CD1c-positive myeloid dendritic cell (primary cell): ENCODE data around the gene TDRD1.

Experiments used
- DNase-seq: peaks from one replicate; pipeline ENCODE4 v3.0.0-alpha.2; 2016; ENCODE audit errors: extremely low spot score

Gene TDRD1

GRCh38 chr10:114232561-114233176, 53.5 kb downstream of the TDRD1 start:
- no peak for DNase-seq

GRCh38 chr10:114233482-114233881, 54.3 kb downstream of the TDRD1 start:
- DNase-seq = no peak

GRCh38 chr10:114234132-114234531, 55.0 kb downstream of the TDRD1 start:
- no peak for DNase-seq

- no peak for DNase-seq
Measured at GRCh38 chr10:114239117-114239993, 60.2 kb downstream of the TDRD1 start, which contains the start of gene VWA2. Gene VWA2 (plus strand): TSS chr10:114239254. CDS start chr10:114248714, 9,460 bp downstream.

- no peak for DNase-seq
Measured at GRCh38 chr10:114239994-114240345, 60.8 kb downstream of the TDRD1 start.

GRCh38 chr10:114242235-114242634, 63.1 kb downstream of the TDRD1 start:
- DNase-seq = no peak

GRCh38 chr10:114243661-114244060, 64.5 kb downstream of the TDRD1 start:
- no peak for DNase-seq

- no peak for DNase-seq
Measured at GRCh38 chr10:114244126-114244525, 65.0 kb downstream of the TDRD1 start.

- DNase-seq = no peak
Measured at GRCh38 chr10:114245121-114245791, 66.1 kb downstream of the TDRD1 start.

- DNase-seq = no peak
Measured at GRCh38 chr10:114246679-114247305, 67.6 kb downstream of the TDRD1 start.

- no peak for DNase-seq
Measured at GRCh38 chr10:114250236-114250635, 71.1 kb downstream of the TDRD1 start.

- no peak for DNase-seq
Measured at GRCh38 chr10:114250716-114251115, 71.6 kb downstream of the TDRD1 start.

GRCh38 chr10:114252092-114252491, 72.9 kb downstream of the TDRD1 start:
- DNase-seq = no peak

GRCh38 chr10:114252883-114253282, 73.7 kb downstream of the TDRD1 start:
- DNase-seq = no peak

GRCh38 chr10:114255227-114255626, 76.1 kb downstream of the TDRD1 start:
- DNase-seq = no peak

GRCh38 chr10:114256008-114256765, 77.0 kb downstream of the TDRD1 start:
- no peak for DNase-seq

- no peak for DNase-seq
Measured at GRCh38 chr10:114256822-114257221, 77.7 kb downstream of the TDRD1 start.

- no peak for DNase-seq
Measured at GRCh38 chr10:114257498-114257897, 78.3 kb downstream of the TDRD1 start.

- DNase-seq = no peak
Measured at GRCh38 chr10:114258274-114258840, 79.2 kb downstream of the TDRD1 start.

- DNase-seq = no peak
Measured at GRCh38 chr10:114259824-114260223, 80.7 kb downstream of the TDRD1 start.

- DNase-seq = no peak
Measured at GRCh38 chr10:114260366-114260765, 81.2 kb downstream of the TDRD1 start.
